K562 (cell line): Measurements from ENCODE around the gene PARD3. TPM values are rescaled to one million over a fixed set of nuclear protein-coding genes. Genes with fewer than 3 reads are reported as not detected.

Source experiments
- ATAC-seq: fragments of 200-7000 bp; cut with Tn5 transposase; 3 replicates; pipeline ENCODE4 v1.9.1; 2020; ENCODE audit warnings: moderate library complexity
- BruUV-seq: library from RNA; stranded (reverse); fragments of 400-500 nt; replicated peaks from 2 replicates; lab custom pipeline; 2021; lab: Mats Ljungman, UMichigan
- CTCF ChIA-PET: fragments of 300-600 bp; formaldehyde crosslinking; extraction: SDS; loops from one replicate; lab custom pipeline; 2021; ENCODE audit warnings: low intra/inter-chr PET ratio; lab: Yijun Ruan, JAX
- POLR2A ChIA-PET: fragments of 300-600, 350-650 bp; sonication (Branson Sonifier 250); formaldehyde crosslinking; extraction: SDS; loops from one replicate; lab custom pipeline; 2021; ENCODE audit warnings: antibody characterized with exemption, inconsistent platforms; lab: Yijun Ruan, JAX
- DNase-seq, 4 experiments: peaks; one replicate each; pipeline versions ENCODE4 v3.0.0 to v3.0.0-alpha.2; 2011 to 2018; ENCODE audit warnings: low spot score in 3 of 4, mixed read lengths in 3 of 4; ENCODE audit errors: extremely low read depth in 1 of 4
- FAIRE-seq: peaks from 2 replicates; lab custom pipeline; 2011; peaks lifted over from hg19 to GRCh38; lab: Jason Lieb, UNC
- H2AFZ ChIP-seq: 2 replicates; pipeline ENCODE4 v1.6.0; 2011; ENCODE audit warnings: low read depth, low read length, control low read depth, inconsistent platforms
- H3K27ac ChIP-seq: fragments of 200-600 bp; 3 replicates; pipeline ENCODE4 v1.8.0; 2011; ENCODE audit warnings: low read depth, mild to moderate bottlenecking, control low read depth, inconsistent platforms, low read length, moderate library complexity, mixed read lengths; ENCODE audit errors: extremely low read depth
- H3K27me3 ChIP-seq, 2 experiments: fragments of 300-600 bp in 1 of 2; 2 replicates in 1 of 2; 3 replicates in 1 of 2; pipeline versions ENCODE4 v1.6.0 to v1.8.0; 2011; ENCODE audit warnings: inconsistent platforms in 2 of 2, low read length in 2 of 2, mild to moderate bottlenecking in 1 of 2, mixed read lengths in 1 of 2, moderate library complexity in 1 of 2; ENCODE audit not compliant: control insufficient read depth in 2 of 2, insufficient read depth in 2 of 2
- H3K36me3 ChIP-seq: fragments of 300-600 bp; 3 replicates; pipeline ENCODE4 v1.8.0; 2011; ENCODE audit warnings: mild to moderate bottlenecking, low read length, inconsistent platforms; ENCODE audit not compliant: control insufficient read depth, insufficient read depth
- H3K4me1 ChIP-seq, 2 experiments: fragments of 200-600 bp in 1 of 2; replicated peaks in 1 of 2; 2 replicates in 1 of 2; 3 replicates in 1 of 2; pipeline versions ENCODE4 v1.5.1 to v1.8.0; 2011; ENCODE audit warnings: inconsistent platforms in 2 of 2, low read length in 2 of 2, mild to moderate bottlenecking in 1 of 2, mixed read lengths in 1 of 2, moderate library complexity in 1 of 2; ENCODE audit not compliant: control insufficient read depth in 2 of 2, insufficient read depth in 2 of 2
- H3K4me2 ChIP-seq: 2 replicates; pipeline ENCODE4 v1.6.1; 2011; ENCODE audit warnings: low read length, control low read depth, inconsistent platforms, mixed read lengths; ENCODE audit not compliant: insufficient read depth
- H3K4me3 ChIP-seq: fragments of 200-600 bp; sonication (generic), shearing (Covaris generic); 2 replicates; pipeline ENCODE4 v1.5.1; 2016; ENCODE audit warnings: control low read depth, inconsistent platforms
- H3K79me2 ChIP-seq: fragments of 200-600 bp; 3 replicates; pipeline ENCODE4 v1.8.0; 2011; ENCODE audit warnings: low read length, inconsistent platforms; ENCODE audit not compliant: control insufficient read depth, insufficient read depth
- H3K9ac ChIP-seq, 2 experiments: 2 replicates each; pipeline versions ENCODE4 v1.6.0 to v1.6.1; 2011; ENCODE audit warnings: low read depth in 2 of 2, low read length in 2 of 2, control low read depth in 1 of 2, inconsistent platforms in 1 of 2, mild to moderate bottlenecking in 1 of 2, mixed read lengths in 1 of 2; ENCODE audit not compliant: insufficient read depth in 1 of 2
- H3K9me1 ChIP-seq: one replicate; pipeline ENCODE4 v1.6.0; 2011; ENCODE audit warnings: inconsistent platforms, mild to moderate bottlenecking, low read length, moderate library complexity; ENCODE audit not compliant: control insufficient read depth, insufficient read depth
- H3K9me3 ChIP-seq: replicated peaks from 2 replicates; pipeline ENCODE4 v1.5.1; 2011; ENCODE audit warnings: low read depth, low read length, inconsistent platforms; ENCODE audit not compliant: control insufficient read depth, insufficient read depth
- H4K20me1 ChIP-seq: replicated peaks from 2 replicates; pipeline ENCODE4 v1.6.1; 2011; ENCODE audit warnings: low read length, inconsistent platforms, mixed read lengths; ENCODE audit not compliant: control insufficient read depth, insufficient read depth
- HCFC1 ChIP-seq: IDR thresholded peaks from 2 replicates; pipeline ENCODE4 v1.6.1; 2012; ENCODE audit warnings: low read depth, low read length, improper control_type of control experiment
- JUN ChIP-seq, 2 experiments: sonication (generic) in 1 of 2; formaldehyde crosslinking in 1 of 2; IDR thresholded peaks; 2 replicates each; pipeline versions ENCODE4 v1.6.1 to v1.8.0; 2012 to 2022; ENCODE audit warnings: borderline replicate concordance in 2 of 2, mild to moderate bottlenecking in 2 of 2, improper control_type of control experiment in 1 of 2, low read depth in 1 of 2, low read length in 1 of 2, missing genetic modification reagents in 1 of 2
- MXI1 ChIP-seq: IDR thresholded peaks from 2 replicates; pipeline ENCODE4 v1.6.1; 2011; ENCODE audit warnings: low read depth, mild to moderate bottlenecking, improper control_type of control experiment, low read length
- SMAD2 ChIP-seq: fragments of 150-350 bp; IDR thresholded peaks from 2 replicates; pipeline ENCODE4 v1.6.1; 2014; ENCODE audit warnings: low read depth, mild to moderate bottlenecking, low read length
- SMAD4 ChIP-seq: fragments of 250-450 bp; sonication (Bioruptor Pico); conservative IDR thresholded peaks from 2 replicates; pipeline ENCODE4 v1.8.0; 2021; ENCODE audit warnings: inconsistent platforms, mild to moderate bottlenecking, moderate library complexity
- XRCC4 ChIP-seq: IDR thresholded peaks from one replicate; pipeline ENCODE4 v1.6.1; 2011; ENCODE audit not compliant: insufficient read depth, insufficient read length; ENCODE audit errors: extremely low read depth
- ZBTB1 ChIP-seq: sonication (generic); formaldehyde crosslinking; IDR thresholded peaks from 2 replicates; pipeline ENCODE4 v1.8.1; 2023; ENCODE audit warnings: missing genetic modification reagents, low read depth, mild to moderate bottlenecking, borderline replicate concordance
- ZNF589 ChIP-seq: fragments of 200-800 bp; sonication (Bioruptor generic); IDR thresholded peaks from 2 replicates; pipeline ENCODE4 v1.6.1; 2016; ENCODE audit warnings: low read depth, missing genetic modification characterization, missing compliant biosample characterization
- WGBS: fragments of 100-300 bp; shearing (Covaris generic); methylation state at CpG from one replicate; pipeline ENCODE4 v1.1.6; 2016; ENCODE audit warnings: low coverage, mixed read lengths; ENCODE audit not compliant: insufficient coverage; ENCODE audit errors: missing lambda C conversion rate; 5-methylcytosine and 5-hydroxymethylcytosine counted together
- in situ Hi-C: fragments of 300-500 bp; cut with MboI; formaldehyde crosslinking; loops from 4 replicates; pipeline ENCODE4 v1.15.0; 2018; ENCODE audit warnings: inconsistent platforms, mixed read lengths
- intact Hi-C: fragments of 100-400 bp; cut with micrococcal nuclease; formaldehyde crosslinking; loops from 2 replicates; pipeline ENCODE4 v1.14.2; 2022
- polyA plus RNA-seq, 8 experiments: library from polyadenylated mRNA; depleted of rRNA in 4 of 8; stranded (reverse) in 5 of 8; unstranded in 3 of 8; fragments of >200 nt; fragmentation: Nextera tagmentation in 2 of 8; fragmentation: Illumina TruSeq in 1 of 8; extraction: Ambion mirVana in 2 of 8; extraction: Trizol in 1 of 8; gene quantifications; 2 replicates each; pipeline versions ENCODE4 v1.2.1 to v1.2.3, GENCODE V29; 2011 to 2014; ENCODE audit warnings: inconsistent platforms in 1 of 8, missing spikeins in 1 of 8
- total RNA-seq, 7 experiments: library from RNA; depleted of rRNA in 6 of 7; stranded (reverse); fragments of >200 nt in 6 of 7; fragmentation: Illumina TruSeq in 2 of 7; extraction: Trizol in 2 of 7; gene quantifications; 2 replicates each; pipeline versions ENCODE4 v1.2.1 to v1.2.3, GENCODE V29; 2011 to 2021; ENCODE audit warnings: low replicate concordance in 1 of 7
- TF ChIP-seq, protein P1 (sequence below): sonication (generic); formaldehyde crosslinking; IDR thresholded peaks from 2 replicates; pipeline ENCODE4 v1.8.1; 2022; ENCODE audit warnings: missing genetic modification reagents

PARD3 gene
- total and polyA plus RNA-seq, 9 of the 15 experiments (the other 6 are each of a cell fraction or from before 2014, with no cell fraction given), result 2.7 to 11.7 (median 7.7) TPM

DNA sequence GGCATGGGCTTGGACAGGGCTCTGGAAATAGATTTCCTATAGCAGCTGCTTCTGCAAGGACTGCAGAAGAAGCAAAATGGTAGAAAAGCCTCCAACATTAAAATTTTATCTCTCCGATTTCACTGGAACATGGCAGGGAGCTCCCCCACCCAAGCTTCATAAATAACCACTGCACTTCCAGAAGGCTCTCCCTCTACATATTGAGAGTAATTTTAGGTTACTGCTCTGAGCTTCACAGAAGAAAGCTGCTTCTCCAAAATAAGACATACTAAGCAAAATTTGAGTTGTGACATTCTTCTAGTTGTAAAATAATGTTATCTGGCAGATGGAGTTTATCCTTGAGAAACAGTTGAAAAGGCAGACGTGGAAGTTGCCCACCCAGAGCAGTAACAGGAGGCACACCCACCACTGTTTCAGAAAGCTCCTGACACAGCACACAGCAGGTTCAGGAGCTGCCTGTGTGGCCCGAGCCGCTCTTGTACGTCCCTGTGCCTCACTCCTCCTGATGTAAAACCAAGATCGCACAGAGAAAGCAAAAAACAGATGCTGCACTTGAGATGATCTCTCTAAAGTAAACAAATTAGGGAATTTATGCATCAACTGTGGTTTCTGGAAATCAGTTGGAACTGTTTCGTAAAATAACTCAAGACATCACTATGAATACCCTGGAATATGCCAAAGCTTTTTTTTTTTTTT lies 621.0 kb downstream of the PARD3 start:
- intact Hi-C loops (no loop called here), in situ Hi-C loops (no loop called here)
- ChIA-PET POLR2A (interaction anchor here (1.7 kb wide), 1 partner anchor 10 kb away, joined by 8 read pairs; no protein-coding TSS in a partner anchor), CTCF (no interaction called here)
- Histone ChIP-seq H3K9ac (no peak overlapping the region), H3K27ac (no peak overlapping the region), H3K4me3 (no peak overlapping the region), H3K27me3 (no peaks in the 10 kb centered on the region; a peak in 3 of 5 replicates), H2AFZ (no peak overlapping the region), H3K4me2 (no peak overlapping the region), H3K36me3 (no peaks in the 10 kb centered on the region), H3K4me1 (no peaks in the 10 kb centered on the region), H3K79me2 (no peaks in the 10 kb centered on the region), H3K9me1 (no peaks in the 10 kb centered on the region), H3K9me3 (no peaks in the 10 kb centered on the region), H4K20me1 (no peaks in the 10 kb centered on the region; the same call in 1 of the 2 replicates)
- ATAC-seq, result no peak
- DNase-seq, result no peak
- no peak for FAIRE-seq
- TF ChIP-seq SMAD2, result no peak
- TF ChIP-seq HCFC1, result no peak
- no peak for TF ChIP-seq ZNF589 (CRISPR knock-in tag)
- TF ChIP-seq JUN (IDR thresholded peaks at IDR 0.05; ENCODE audit: borderline replicate concordance, low read depth, low read length), result no peak
- no peak for TF ChIP-seq JUN (CRISPR knock-in tag; IDR thresholded peaks at IDR 0.05; ENCODE audit: borderline replicate concordance)
- TF ChIP-seq, protein P1, sequence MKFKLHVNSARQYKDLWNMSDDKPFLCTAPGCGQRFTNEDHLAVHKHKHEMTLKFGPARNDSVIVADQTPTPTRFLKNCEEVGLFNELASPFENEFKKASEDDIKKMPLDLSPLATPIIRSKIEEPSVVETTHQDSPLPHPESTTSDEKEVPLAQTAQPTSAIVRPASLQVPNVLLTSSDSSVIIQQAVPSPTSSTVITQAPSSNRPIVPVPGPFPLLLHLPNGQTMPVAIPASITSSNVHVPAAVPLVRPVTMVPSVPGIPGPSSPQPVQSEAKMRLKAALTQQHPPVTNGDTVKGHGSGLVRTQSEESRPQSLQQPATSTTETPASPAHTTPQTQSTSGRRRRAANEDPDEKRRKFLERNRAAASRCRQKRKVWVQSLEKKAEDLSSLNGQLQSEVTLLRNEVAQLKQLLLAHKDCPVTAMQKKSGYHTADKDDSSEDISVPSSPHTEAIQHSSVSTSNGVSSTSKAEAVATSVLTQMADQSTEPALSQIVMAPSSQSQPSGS, result no peak
- TF ChIP-seq MXI1, result no peak
- no peak for TF ChIP-seq XRCC4
- TF ChIP-seq ZBTB1 (CRISPR knock-in tag), result no peak
- TF ChIP-seq SMAD4 (CRISPR knock-in tag), result no peak
- WGBS, result 0% methylated on average over 7 of the region's 7 CpGs
- no TSS peak for BruUV-seq
